ENCODE measurements around the gene PRELP.

DNA sequence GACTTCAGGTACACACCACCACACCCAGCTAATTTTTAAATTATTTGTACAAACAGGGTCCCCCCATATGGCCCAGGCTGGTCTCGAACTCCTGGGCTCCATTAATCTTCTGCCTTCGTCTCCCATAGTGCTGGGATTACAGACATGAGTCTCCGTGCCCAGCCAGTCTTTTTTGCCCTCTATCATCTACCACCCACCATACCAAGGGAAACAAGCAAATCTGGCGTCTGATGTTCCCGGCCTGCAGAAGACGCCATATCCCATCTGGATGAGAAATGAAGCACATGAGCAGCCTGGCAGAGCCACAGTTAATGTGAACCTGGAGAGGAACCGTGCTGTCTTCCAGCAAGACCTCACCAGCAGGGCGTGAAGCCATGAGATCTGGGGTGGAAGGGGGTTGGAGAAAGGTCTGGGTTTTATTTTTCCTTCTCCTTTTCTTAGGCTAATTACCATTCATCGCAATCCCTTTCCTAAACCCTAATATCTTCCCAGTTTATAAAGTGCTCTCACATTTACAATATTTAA is 1.8 kb upstream of the PRELP start:
- no peak for TF ChIP-seq CTCF (IDR thresholded peaks at IDR 0.05)
- TF ChIP-seq POLR2A (IDR thresholded peaks at IDR 0.05) = no peak

Measured in lower leg skin (tissue), 3 donors.